HepG2 (cell line): ENCODE results near the gene MEX3A. TPM values are rescaled to one million over a fixed set of nuclear protein-coding genes. Genes with fewer than 3 reads are reported as not detected.
A peak's percentile ranks its signal among the peaks of the same experiment; 100 is the strongest.

ENCODE experiments used
- CBFB ChIP-seq: sonication (generic); formaldehyde crosslinking; IDR thresholded peaks from 2 replicates; pipeline ENCODE4 v1.4.0; 2020; ENCODE audit warnings: missing genetic modification reagents
- DR1 ChIP-seq: sonication (generic); formaldehyde crosslinking; IDR thresholded peaks from 2 replicates; pipeline ENCODE4 v1.8.0; 2021; ENCODE audit warnings: mild to moderate bottlenecking, missing genetic modification reagents, inconsistent platforms
- FOXC1 ChIP-seq: sonication (generic); formaldehyde crosslinking; IDR thresholded peaks from 2 replicates; pipeline ENCODE4 v1.8.0; 2022; ENCODE audit warnings: mild to moderate bottlenecking, missing genetic modification reagents, borderline replicate concordance
- HDAC6 ChIP-seq: fragments of 200-600 bp; sonication (generic); IDR thresholded peaks from 2 replicates; pipeline ENCODE4 v1.7.0; 2017; ENCODE audit warnings: mild to moderate bottlenecking, antibody characterized with exemption, low read length, low read depth
- KDM4B ChIP-seq: sonication (generic); formaldehyde crosslinking; IDR thresholded peaks from 2 replicates; pipeline ENCODE4 v1.4.0; 2020; ENCODE audit warnings: missing genetic modification reagents
- MAFG ChIP-seq: sonication (generic); formaldehyde crosslinking; IDR thresholded peaks from 2 replicates; pipeline ENCODE4 v1.5.1; 2020; ENCODE audit warnings: mild to moderate bottlenecking, missing genetic modification reagents
- MEIS2 ChIP-seq: sonication (generic); formaldehyde crosslinking; IDR thresholded peaks from 2 replicates; pipeline ENCODE4 v1.9.0; 2021; ENCODE audit warnings: mild to moderate bottlenecking, missing genetic modification reagents
- MIER2 ChIP-seq: IDR thresholded peaks from 2 replicates; pipeline ENCODE4 v1.6.1; 2016; ENCODE audit warnings: missing biosample characterization, missing genetic modification reagents
- MIXL1 ChIP-seq: IDR thresholded peaks from 2 replicates; pipeline ENCODE4 v1.6.1; 2016
- NCOA5 ChIP-seq: sonication (generic); formaldehyde crosslinking; IDR thresholded peaks from 2 replicates; pipeline ENCODE4 v1.4.0; 2020; ENCODE audit warnings: missing genetic modification reagents
- PCBP1 ChIP-seq: fragments of 200-400 bp; formaldehyde crosslinking; IDR thresholded peaks from 2 replicates; pipeline ENCODE4 v1.6.1; 2017; ENCODE audit warnings: mild to moderate bottlenecking, low read depth, low read length, borderline replicate concordance
- POLR2AphosphoS2 ChIP-seq: IDR thresholded peaks from 2 replicates; pipeline ENCODE4 v1.6.1; 2011; ENCODE audit warnings: low read depth, low read length, improper control_type of control experiment
- PTBP1 ChIP-seq: fragments of 200-400 bp; formaldehyde crosslinking; IDR thresholded peaks from 2 replicates; pipeline ENCODE4 v1.6.1; 2018; ENCODE audit warnings: low read length, low read depth; ENCODE audit not compliant: poor library complexity, severe bottlenecking
- SPEN ChIP-seq: sonication (generic); formaldehyde crosslinking; IDR thresholded peaks from 2 replicates; pipeline ENCODE4 v1.5.1; 2020; ENCODE audit warnings: low read depth, mild to moderate bottlenecking, missing genetic modification reagents
- TCF7 ChIP-seq: sonication (generic); IDR thresholded peaks from 2 replicates; pipeline ENCODE4 v1.6.1; 2016; ENCODE audit warnings: antibody characterized with exemption, low read depth
- ZBTB1 ChIP-seq: sonication (generic); formaldehyde crosslinking; IDR thresholded peaks from 2 replicates; pipeline ENCODE4 v1.4.0; 2020; ENCODE audit warnings: missing genetic modification reagents, borderline replicate concordance
- ZGPAT ChIP-seq: IDR thresholded peaks from 2 replicates; pipeline ENCODE4 v1.6.1; 2016; ENCODE audit warnings: mild to moderate bottlenecking
- ZMYM3 ChIP-seq: sonication (generic); formaldehyde crosslinking; IDR thresholded peaks from 2 replicates; pipeline ENCODE4 v1.5.1; 2020; ENCODE audit warnings: mild to moderate bottlenecking, missing genetic modification reagents
- ZNF121 ChIP-seq: sonication (generic); formaldehyde crosslinking; IDR thresholded peaks from 2 replicates; pipeline ENCODE4 v1.5.0; 2020; ENCODE audit warnings: mild to moderate bottlenecking, missing genetic modification reagents
- ZNF383 ChIP-seq: sonication (generic); formaldehyde crosslinking; IDR thresholded peaks from 2 replicates; pipeline ENCODE4 v1.4.0; 2020; ENCODE audit warnings: missing genetic modification reagents, mild to moderate bottlenecking, borderline replicate concordance
- ZNF543 ChIP-seq: sonication (generic); formaldehyde crosslinking; IDR thresholded peaks from 2 replicates; pipeline ENCODE4 v1.4.0; 2020; ENCODE audit warnings: mild to moderate bottlenecking, missing genetic modification reagents
- ZNF549 ChIP-seq: sonication (generic); formaldehyde crosslinking; IDR thresholded peaks from 2 replicates; pipeline ENCODE4 v1.5.0; 2020; ENCODE audit warnings: missing genetic modification reagents
- ZNF720 ChIP-seq: sonication (generic); formaldehyde crosslinking; IDR thresholded peaks from 2 replicates; pipeline ENCODE4 v1.4.0; 2020; ENCODE audit warnings: missing genetic modification reagents
- ZNF747 ChIP-seq: sonication (generic); formaldehyde crosslinking; IDR thresholded peaks from 2 replicates; pipeline ENCODE4 v1.8.1; 2023; ENCODE audit warnings: missing genetic modification reagents, mild to moderate bottlenecking, borderline replicate concordance
- ZNF773 ChIP-seq: sonication (generic); formaldehyde crosslinking; IDR thresholded peaks from 2 replicates; pipeline ENCODE4 v1.4.0; 2020; ENCODE audit warnings: missing genetic modification reagents, borderline replicate concordance
- polyA plus RNA-seq, 8 experiments: library from polyadenylated mRNA; depleted of rRNA in 3 of 8; stranded (reverse) in 7 of 8; unstranded in 1 of 8; fragments of >200 nt; fragmentation: Illumina TruSeq in 4 of 8; extraction: Trizol in 4 of 8; gene quantifications; 2 replicates each; pipeline versions ENCODE4 v1.2.1 to v1.2.3, GENCODE V29; 2011 to 2016; ENCODE audit warnings: low read depth in 4 of 8, missing spikeins in 1 of 8, mixed read lengths in 1 of 8; ENCODE audit not compliant: insufficient read depth in 1 of 8
- total RNA-seq, 5 experiments: library from RNA; depleted of rRNA; stranded (reverse); fragments of >200 nt; fragmentation: Illumina TruSeq; extraction: Trizol; gene quantifications; 2 replicates each; pipeline ENCODE4 v1.2.3, GENCODE V29; 2016; ENCODE audit warnings: low read depth in 1 of 5
- TF ChIP-seq, protein P1 (sequence below): sonication (generic); formaldehyde crosslinking; IDR thresholded peaks from 2 replicates; pipeline ENCODE4 v1.5.0; 2020; ENCODE audit warnings: missing genetic modification reagents
- TF ChIP-seq, protein P2 (sequence below): sonication (generic); formaldehyde crosslinking; IDR thresholded peaks from 2 replicates; pipeline ENCODE4 v1.8.0; 2022; ENCODE audit warnings: mild to moderate bottlenecking, missing genetic modification reagents

The MEX3A gene
- total and polyA plus RNA-seq, 2 of the 13 experiments (the other 11 are each of a cell fraction or from before 2014, with no cell fraction given) = 7.6 to 9.1 TPM

GRCh38 chr1:156129687-156130577 is 47.7 kb upstream of the MEX3A start (continued):
- no peak for TF ChIP-seq MIER2 (CRISPR knock-in tag)
- TF ChIP-seq MIXL1 (CRISPR knock-in tag) = 0 out of 2 replicates have a peak, but pooled peaks have one; percentile 59
- TF ChIP-seq ZNF121 (CRISPR knock-in tag) = no peak
- TF ChIP-seq PTBP1 = no peak
- no peak for TF ChIP-seq TCF7
- TF ChIP-seq ZMYM3 (CRISPR knock-in tag) = peak; percentile 63; the same call in 1 of the 2 replicates
- TF ChIP-seq FOXC1 = peak; percentile 66; the same call in 1 of the 2 replicates
- peak; percentile 92 for TF ChIP-seq ZNF747 (CRISPR knock-in tag)
- TF ChIP-seq HDAC6 = no peak
- TF ChIP-seq, protein P1, sequence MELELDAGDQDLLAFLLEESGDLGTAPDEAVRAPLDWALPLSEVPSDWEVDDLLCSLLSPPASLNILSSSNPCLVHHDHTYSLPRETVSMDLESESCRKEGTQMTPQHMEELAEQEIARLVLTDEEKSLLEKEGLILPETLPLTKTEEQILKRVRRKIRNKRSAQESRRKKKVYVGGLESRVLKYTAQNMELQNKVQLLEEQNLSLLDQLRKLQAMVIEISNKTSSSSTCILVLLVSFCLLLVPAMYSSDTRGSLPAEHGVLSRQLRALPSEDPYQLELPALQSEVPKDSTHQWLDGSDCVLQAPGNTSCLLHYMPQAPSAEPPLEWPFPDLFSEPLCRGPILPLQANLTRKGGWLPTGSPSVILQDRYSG = no peak
- TF ChIP-seq ZNF383 (CRISPR knock-in tag) = no peak
- no peak for TF ChIP-seq MAFG (CRISPR knock-in tag)
- TF ChIP-seq ZNF549 = no peak
- no peak for TF ChIP-seq ZNF720 (CRISPR knock-in tag)
- no peak for TF ChIP-seq PCBP1
- no peak for TF ChIP-seq DR1
- no peak for TF ChIP-seq MEIS2
- TF ChIP-seq KDM4B (CRISPR knock-in tag) = peak; percentile 86; the same call in 1 of the 2 replicates
- TF ChIP-seq ZBTB1 = no peak
- peak; percentile 68; the same call in 1 of the 2 replicates for TF ChIP-seq SPEN (CRISPR knock-in tag)
- no peak for TF ChIP-seq ZNF773 (CRISPR knock-in tag)
- TF ChIP-seq, protein P2, sequence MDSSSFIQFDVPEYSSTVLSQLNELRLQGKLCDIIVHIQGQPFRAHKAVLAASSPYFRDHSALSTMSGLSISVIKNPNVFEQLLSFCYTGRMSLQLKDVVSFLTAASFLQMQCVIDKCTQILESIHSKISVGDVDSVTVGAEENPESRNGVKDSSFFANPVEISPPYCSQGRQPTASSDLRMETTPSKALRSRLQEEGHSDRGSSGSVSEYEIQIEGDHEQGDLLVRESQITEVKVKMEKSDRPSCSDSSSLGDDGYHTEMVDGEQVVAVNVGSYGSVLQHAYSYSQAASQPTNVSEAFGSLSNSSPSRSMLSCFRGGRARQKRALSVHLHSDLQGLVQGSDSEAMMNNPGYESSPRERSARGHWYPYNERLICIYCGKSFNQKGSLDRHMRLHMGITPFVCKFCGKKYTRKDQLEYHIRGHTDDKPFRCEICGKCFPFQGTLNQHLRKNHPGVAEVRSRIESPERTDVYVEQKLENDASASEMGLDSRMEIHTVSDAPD = no peak
- TF ChIP-seq NCOA5 (CRISPR knock-in tag) = no peak
- peak; percentile 91 for TF ChIP-seq ZGPAT (CRISPR knock-in tag)
- no peak for TF ChIP-seq CBFB (CRISPR knock-in tag)
- peak; percentile 71; the same call in 1 of the 2 replicates for TF ChIP-seq POLR2AphosphoS2
- no peak for TF ChIP-seq ZNF543
